ENCODE data around the gene MBOAT2.

Gene MBOAT2

DNA sequence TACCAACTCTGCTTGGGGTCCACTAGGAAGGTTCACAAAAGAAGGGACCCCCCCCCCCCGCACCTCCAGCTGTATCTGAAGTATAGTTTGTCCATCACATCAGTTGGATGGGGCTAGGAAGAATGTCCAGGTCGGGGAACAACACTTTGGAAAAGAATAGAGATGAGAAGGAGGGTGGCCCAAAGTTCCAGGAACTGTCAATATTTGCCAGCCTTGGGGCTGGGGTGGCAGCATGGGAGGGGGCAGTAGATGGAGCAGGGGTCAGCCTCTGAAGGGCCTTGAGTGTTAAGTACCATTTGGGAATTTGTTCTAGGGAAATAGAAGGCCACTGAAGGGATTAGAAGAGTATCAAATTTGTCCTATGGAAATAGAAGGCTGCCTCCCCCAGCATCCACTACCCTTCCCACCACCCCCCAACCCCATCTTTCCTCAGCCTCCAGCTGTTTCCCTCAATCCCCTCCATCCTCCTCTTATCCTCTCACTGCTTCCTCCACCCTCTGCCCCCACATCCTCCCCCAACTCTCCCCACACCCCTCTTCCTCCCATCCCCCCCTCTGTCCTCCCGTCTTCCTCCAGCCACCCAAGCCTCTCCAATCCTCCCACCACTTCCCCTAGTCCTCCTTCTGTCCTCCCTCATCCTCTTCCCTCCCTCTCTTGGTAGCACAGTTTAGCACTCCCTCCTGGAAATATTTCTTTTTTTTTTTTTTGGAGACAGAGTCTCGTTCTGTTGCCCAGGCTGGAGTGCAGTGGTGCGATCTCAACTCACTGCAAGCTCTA, 164.1 kb downstream of the MBOAT2 start:
- no peak for DNase-seq (ENCODE audit: low read depth, low spot score)
- no peak overlapping the region for H3K27ac ChIP-seq

DNA sequence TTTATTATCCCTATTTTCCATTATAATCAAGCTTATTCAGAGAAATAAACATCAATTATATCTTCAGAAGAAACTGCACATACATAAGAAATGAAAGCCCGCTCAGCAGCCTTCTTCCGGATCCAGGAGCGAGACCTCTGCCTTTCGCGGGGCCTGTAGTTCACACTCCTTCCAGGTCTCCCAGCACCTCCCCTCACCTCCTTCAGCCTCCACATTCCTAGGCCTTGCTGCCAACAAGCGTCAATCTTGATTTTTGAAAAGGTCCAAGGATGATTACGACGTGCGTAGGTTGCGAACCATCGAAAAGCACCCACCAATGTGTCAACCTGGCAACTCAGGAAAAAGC, 165.7 kb downstream of the MBOAT2 start:
- no peak overlapping the region for H3K27ac ChIP-seq
- no peak for DNase-seq (ENCODE audit: low read depth, low spot score)

DNA sequence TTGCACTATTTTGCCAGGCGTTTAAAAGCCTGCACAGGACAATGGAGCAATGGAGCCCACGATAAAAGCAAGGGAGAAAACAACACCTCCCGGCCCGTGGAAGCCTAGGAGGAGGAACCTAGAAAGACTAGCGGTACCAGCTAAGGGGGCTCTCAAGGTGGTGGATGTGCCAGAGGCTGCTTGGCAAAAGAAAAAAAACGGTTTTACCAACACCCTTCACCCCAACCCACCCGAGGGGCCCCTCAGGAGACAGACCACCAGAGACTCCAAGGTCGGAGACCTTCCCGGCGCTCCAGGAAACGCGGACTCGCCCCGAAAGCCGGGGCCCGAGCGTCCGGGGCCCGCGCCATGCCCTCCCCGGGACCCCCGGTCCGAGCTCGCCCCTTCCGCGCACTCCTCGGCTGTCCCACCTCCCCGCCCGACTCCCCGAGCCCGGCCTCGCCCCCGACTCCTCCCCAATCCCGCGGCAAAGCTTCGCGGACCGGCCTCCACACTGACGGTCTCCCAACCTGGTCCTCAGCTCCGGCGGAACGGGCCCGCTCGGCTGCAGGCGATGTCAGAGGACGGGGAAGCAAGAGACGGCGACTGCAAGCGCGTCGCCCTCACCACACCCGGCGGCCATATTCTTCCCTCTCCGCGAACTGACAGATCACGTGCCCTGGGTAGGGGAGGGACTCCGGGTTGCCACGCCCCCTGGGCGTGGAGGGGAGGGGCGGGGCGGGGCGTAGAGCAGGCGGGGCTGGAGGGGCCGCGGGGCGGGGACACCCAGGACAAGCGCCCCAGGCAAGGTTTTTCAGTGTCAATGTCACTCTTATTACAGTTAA, 166.3 kb downstream of the MBOAT2 start, which contains the start of gene KIDINS220:
TSS of gene KIDINS220 (minus strand) at position 643 of the 824 bp plus-strand sequence. CDS start 10,520 bp downstream, outside the sequence.
- peak within 1 kb of the TSS; percentile 12 for H3K27ac ChIP-seq
- DNase-seq (ENCODE audit: low read depth, low spot score) = peak; percentile 45

DNA sequence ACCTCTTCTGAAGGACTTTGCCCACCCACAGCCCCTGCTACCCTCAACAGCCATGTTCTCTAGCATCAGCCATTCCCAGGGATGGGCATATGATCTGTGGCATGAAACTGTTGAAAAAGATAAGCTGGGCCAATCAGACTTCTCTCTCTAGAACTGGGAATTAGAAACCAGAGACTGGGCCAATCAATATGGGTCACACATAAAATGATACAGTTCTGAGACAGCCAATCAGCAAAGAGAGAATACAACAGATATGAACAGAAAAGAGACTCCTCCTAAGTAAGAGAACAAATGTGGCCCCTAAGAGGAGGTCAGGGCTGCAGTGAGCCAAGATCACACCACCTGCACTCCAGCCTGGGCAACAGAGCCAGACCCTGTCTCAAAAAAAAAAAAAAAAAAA, 168.2 kb downstream of the MBOAT2 start:
- no peak for DNase-seq (ENCODE audit: low read depth, low spot score)
- no peak overlapping the region for H3K27ac ChIP-seq

DNA sequence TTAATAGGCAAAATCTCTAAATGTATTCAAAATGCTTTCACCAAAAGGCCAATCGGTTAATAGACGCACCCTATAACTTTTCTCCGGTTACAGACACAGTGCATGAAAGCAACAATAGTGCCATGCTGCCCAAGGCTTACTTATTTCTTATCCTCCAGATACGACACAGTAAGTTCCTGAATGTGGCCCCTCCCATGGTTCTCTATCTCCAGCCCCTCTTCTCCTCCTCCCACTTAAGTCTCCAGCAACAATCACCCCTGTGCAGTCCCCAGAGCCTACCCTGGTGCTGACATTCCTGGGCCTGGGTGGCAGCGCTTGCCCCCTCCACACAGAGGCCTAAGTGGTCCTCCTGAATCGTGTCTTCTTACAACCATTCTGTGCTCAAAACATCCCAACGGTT, 169.6 kb downstream of the MBOAT2 start:
- no peak for DNase-seq (ENCODE audit: low read depth, low spot score)
- H3K27ac ChIP-seq = no peak overlapping the region

DNA sequence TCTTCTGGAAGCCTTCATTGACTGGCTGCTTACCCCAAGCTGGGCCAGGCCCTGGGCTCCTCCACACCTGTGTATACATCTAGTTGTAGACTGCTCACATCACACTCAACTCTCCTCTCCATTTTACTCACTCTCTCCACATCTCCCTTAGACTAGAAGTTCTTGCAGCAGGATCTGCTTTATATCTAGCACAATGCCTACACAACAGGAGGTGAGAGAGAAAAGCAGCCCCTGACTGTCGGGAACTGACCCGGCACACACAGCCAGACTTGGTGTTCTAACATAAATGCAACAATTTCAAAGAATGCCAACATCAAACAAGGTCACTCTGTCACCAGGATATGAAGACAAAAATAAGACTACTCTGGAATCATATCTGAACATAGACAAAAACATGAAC, 172.0 kb downstream of the MBOAT2 start:
- DNase-seq (ENCODE audit: low read depth, low spot score) = no peak
- H3K27ac ChIP-seq = no peak overlapping the region

DNA sequence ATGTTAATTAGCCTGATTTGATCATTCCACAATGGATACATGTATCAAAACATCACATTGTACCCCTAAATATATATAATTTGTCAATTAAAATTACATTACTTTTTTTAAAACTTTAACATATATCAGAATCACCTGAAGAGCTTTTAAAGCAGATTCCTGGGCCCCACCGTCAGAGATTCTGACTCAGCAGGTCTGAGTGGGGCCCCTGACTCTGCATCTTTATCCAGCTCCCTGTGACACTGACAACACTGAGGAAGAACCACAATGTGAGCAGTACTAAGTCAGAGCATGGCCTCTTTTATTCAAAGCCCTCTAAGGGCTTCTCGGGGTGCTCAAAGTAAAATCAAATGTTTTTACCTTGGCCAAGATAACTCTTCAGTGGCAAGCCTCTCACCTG, 175.8 kb downstream of the MBOAT2 start:
- H3K27ac ChIP-seq = no peak overlapping the region
- no peak for DNase-seq (ENCODE audit: low read depth, low spot score)

DNA sequence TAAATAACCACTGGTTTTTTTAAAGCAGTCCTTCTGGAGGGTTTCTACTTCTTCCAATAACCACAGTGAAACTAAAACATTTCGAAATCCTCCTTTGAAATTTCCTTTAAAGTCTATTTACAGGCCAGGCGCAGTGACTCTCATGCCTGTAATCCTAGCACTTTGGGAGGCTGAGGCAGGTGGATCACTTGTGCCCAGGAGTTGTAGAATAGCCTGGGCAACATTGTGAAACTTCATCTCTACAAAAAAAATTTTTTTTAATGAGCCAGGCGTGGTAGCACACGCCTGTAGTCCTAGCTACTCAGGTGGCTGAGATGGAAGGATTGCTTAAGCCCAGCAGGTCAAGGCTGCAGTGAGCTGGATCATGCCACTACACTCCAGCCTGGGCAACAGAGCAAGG, 181.3 kb downstream of the MBOAT2 start:
- no peak for DNase-seq (ENCODE audit: low read depth, low spot score)
- peak overlapping the region; percentile 61 for H3K27ac ChIP-seq

DNA sequence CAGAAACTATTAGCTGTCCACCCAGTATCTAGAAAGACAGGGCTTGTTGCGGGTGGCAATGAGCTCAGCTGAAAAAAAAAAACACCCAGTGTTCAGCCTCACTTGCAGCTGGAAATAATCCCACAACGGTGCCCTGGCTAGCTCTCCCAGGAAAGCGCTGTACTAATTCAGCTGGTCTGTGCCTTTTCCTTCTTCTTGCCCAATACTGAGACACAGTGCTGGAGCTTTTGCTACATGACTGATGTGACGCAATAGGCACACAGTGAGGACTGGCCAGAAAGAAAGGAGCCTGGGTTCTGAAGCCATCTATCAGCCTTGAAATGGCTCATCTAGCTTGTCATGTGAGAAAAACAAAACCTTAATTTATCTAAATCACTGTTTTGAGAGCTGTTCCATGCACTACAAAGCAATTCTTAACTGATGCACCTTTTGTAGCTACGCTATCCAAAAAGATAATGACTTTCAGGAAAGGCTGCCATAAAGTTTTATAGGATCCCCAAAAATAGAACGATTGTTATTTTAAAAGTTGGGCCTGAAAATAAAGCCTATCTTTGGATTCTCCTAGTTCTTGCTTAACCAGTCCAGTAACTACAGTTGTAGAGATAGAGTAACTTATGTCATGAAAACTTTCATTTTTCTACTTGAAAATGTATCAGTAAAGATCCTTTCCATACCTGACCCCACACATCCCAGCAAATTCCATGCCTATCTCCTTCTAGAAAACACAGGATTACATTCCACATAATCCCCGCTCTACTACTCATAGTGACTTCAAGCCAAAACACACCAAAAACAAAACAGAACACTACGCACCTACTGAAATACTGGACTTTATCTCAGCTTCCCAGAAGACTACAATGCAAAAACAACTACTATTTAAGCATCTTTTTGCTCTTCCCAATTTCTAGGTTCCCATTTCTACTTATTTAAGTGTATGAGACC, 181.9 kb downstream of the MBOAT2 start:
- H3K27ac ChIP-seq = peak overlapping the region; percentile 61
- no peak for DNase-seq (ENCODE audit: low read depth, low spot score)

DNA sequence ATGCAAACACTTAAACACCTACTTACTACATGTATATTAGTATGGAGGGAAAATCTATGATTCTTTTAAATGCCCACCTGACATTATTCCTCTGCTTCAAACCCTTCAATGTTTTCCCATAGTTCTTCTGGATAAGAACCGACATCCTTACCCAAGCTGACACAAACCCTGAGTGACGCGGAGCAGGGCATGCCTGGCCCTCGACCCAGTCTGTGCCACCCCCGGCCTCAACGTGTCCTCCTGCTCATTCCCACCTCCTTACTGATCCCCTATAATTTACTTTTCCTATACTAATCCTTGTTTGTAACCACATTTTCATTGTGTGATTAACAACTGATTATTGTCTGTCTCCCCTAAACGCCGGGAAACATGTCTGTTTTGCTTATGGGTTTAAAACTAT, 183.5 kb downstream of the MBOAT2 start:
- H3K27ac ChIP-seq = no peak overlapping the region
- DNase-seq (ENCODE audit: low read depth, low spot score) = no peak

DNA sequence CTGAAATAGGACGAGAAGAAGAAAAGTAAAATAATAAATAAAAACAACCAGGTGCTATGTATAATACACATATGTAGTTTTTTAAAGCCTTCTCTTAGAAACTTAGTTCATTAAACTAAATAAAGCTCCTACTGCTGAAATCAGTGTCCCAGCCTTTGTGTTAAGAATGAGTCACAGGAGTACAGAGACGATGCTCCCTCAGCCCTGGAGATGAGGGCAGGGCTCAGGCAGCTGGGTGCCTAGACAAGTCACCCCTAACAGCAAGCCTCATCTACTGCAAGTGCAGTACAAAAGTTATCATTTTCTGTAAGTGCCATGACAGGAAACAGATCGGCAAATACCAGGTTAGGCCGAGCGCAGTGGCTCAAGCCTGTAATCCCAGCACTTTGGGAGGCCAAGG, 184.3 kb downstream of the MBOAT2 start:
- DNase-seq (ENCODE audit: low read depth, low spot score) = no peak
- H3K27ac ChIP-seq = no peak overlapping the region

DNA sequence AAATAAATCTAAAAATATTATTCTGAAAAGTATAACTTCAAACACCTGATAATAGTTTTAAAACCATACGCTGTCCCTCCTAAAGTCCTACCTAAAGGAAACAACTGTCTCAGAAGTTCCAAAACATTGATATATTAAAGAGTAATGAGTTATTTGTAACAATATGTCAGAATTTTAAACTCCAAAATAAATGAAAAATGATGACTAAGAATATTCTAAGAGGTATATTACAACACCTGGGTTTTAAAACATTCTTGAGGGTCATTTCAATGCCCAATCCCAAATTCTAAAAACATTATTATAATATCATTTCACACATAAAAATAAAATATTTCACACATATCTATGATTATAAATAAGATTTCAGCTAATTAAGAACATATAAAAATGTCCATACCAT, 186.3 kb downstream of the MBOAT2 start:
- no peak for DNase-seq (ENCODE audit: low read depth, low spot score)
- H3K27ac ChIP-seq = no peak overlapping the region

DNA sequence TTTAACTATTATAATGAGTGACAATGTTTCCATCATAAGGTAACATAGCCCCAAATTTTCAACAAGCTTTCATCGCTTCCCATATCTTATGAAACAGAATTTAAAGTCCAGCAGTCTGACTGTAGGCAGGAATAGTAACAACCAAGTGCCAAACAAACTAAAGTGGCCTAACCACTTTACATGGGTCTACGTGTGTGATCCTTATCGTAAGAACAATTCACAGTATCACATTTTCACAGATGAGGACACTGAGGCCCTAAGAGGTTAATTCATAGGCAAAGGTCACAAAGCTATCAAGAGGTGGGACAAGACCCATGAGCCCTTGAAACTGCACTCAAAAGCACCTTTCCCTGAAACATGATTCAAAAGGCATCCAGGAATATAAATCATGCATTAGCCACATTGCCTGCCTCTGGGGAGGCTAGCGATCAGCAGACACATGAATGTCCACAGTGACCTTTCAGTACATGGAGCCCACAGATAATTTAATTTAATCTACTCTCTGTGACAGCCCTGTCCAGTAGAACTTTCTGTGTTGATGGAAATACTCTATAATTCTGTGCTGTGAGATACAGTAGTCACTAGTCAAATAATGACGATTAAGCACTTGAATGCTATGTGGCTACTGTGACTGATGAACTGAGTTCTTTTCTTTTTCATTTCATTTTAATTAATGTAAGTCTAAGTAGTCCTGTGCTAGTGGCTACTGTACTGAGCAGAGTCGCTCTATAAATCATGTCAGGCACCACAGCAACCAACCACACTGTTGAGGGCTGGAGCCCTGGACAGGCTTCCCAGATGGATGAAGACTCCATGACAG, 196.4 kb downstream of the MBOAT2 start:
- DNase-seq (ENCODE audit: low read depth, low spot score) = no peak
- H3K27ac ChIP-seq = no peak overlapping the region

DNA sequence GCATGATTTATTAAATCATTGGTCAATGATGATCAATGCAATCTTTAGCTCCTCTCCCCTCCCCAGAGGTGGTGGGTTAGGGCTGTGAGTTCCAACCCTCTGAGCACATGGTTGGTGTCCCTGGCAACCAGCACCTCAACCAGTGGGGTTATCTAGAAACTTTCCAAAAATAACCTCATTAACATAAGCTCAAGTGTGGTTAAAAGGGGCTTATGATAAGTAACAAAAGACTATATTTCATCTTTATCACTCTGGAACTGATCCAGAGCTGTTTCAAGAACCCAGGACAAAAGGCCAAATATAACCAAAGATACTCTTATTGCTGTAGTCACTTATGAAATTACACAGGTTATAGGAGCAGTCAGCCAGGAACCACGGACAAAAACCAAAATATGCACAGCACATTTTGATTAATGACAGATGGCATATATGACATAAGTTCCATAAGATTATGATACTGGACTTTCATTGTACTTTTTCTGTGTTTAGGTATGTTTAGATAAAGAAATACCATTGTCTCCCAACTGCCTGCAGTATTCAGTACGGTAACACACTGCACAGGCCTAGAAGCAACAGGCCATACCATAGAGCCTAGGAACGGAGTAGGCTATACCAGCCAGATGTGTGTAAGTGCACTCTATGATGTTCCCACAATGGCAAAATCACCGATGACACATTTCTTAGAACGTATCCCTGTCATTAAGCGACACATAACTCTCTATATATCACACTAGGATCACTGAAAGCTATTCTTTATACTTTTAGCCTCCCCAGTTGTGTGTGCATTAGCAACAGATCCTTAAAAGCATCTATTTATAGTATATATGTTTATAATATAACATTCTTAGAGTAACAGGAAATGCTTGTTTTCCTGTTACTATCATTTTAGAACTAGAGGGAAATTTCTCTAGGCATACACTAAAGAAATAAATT, 197.9 kb downstream of the MBOAT2 start:
- no peak for DNase-seq (ENCODE audit: low read depth, low spot score)
- no peak overlapping the region for H3K27ac ChIP-seq

DNA sequence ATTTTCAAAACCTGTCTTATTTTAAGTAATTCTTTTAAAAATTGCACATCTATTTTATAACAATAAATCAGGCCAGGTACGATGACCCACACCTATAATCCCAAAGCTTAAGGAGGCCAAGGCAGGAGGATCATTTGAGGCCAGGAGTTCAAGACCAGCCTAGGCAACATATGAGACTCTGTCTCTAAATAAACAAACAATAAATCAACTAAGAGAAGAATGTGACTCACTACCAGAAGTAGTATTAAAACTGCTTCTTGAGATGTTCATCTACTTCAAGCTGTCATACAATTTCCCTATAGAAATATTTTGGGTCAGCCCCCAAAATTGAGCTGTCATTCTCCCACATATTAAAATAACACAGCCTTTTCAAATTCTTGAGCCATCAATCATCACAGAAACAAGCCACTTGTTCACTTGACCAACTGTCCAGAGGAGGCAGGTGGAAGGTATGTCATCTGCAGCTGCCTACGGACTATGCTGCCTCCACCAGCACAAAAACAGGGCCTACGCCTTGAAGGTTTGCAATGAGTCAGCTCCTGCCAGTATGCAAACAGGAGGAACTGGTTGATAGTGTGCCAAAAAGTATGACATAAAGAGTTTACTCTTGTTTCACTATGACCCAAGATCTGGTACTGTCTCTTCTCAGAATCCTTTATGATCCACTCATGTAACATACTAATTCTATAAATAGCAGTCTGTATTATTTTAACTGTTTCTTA, 199.7 kb downstream of the MBOAT2 start:
- H3K27ac ChIP-seq = peak overlapping the region; percentile 55
- DNase-seq (ENCODE audit: low read depth, low spot score) = peak; percentile 96

DNA sequence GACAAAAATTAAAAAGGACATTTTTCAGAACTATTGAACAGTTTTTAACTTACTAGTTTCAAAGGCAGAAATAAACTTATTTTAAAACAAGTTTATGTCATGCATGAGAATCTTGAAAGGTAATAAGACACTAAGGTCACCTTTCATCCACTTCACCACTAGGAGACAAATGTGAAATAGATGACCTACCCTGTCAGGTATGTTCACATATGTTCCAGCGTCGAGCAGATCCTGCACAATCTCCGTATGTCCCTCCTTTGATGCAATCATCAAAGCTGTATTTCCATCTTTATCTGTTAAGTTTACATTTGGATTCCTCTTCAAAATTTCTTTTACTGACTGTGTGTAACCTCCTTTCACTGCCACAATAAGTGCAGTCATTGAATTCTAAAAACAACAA, 200.7 kb downstream of the MBOAT2 start:
- no peak overlapping the region for H3K27ac ChIP-seq
- DNase-seq (ENCODE audit: low read depth, low spot score) = no peak

Measured in epithelial cell of prostate (primary cell).